Measurements from ENCODE around the gene TRAPPC6A. TPM values are rescaled to one million over a fixed set of nuclear protein-coding genes. Genes with fewer than 3 reads are reported as not detected.
A peak's percentile ranks its signal among the peaks of the same experiment; 100 is the strongest.

TRAPPC6A gene
- total and polyA plus RNA-seq, 4 donors = 14.0 to 38.4 (median 26.2) TPM

GRCh38 chr19:45172611-45173208 is 5.3 kb downstream of the TRAPPC6A start:
- peaks cover 0 to 12% (median 2%) of the 10 kb centered on the region in 5 donors for H3K4me1 ChIP-seq (ENCODE audit: control insufficient read depth in 5 of 5, insufficient read depth in 5 of 5, low read length in 5 of 5)
- no peaks in the 10 kb centered on the region for H3K36me3 ChIP-seq (ENCODE audit: control insufficient read depth in 4 of 4, insufficient read depth in 4 of 4, low read length in 4 of 4)
- WGBS, 2 donors = 92 to 94% methylated on average over 17 of the region's 18 CpGs
- H3K9me3 ChIP-seq (ENCODE audit: control insufficient read depth in 4 of 4, insufficient read depth in 3 of 4, low read length in 3 of 4) = no peaks in the 10 kb centered on the region
- no peaks in the 10 kb centered on the region for H3K27me3 ChIP-seq (ENCODE audit: control insufficient read depth in 3 of 3, insufficient read depth in 3 of 3, low read length in 2 of 3)
- ATAC-seq (ENCODE audit: insufficient read depth, low FRiP score) = no peak
- no peak overlapping the region for H3K9ac ChIP-seq (ENCODE audit: insufficient read depth in 1 of 2, low read length in 2 of 2)
- no peak for DNase-seq
- TF ChIP-seq CTCF (IDR thresholded peaks at IDR 0.05; ENCODE audit: control extremely low read depth, extremely low read depth) = no peak
- no peak overlapping the region for H3K27ac ChIP-seq (ENCODE audit: low read depth in 1 of 2, low read length in 1 of 2)
- H3K4me3 ChIP-seq = no peak overlapping the region

- DNase-seq (no peak), ATAC-seq (ENCODE audit: insufficient read depth, low FRiP score) (no peak)
- Histone ChIP-seq H3K9ac (ENCODE audit: insufficient read depth in 1 of 2, low read length in 2 of 2) (no peak overlapping the region), H3K9me3 (ENCODE audit: control insufficient read depth in 4 of 4, insufficient read depth in 3 of 4, low read length in 3 of 4) (no peaks in the 10 kb centered on the region), H3K27me3 (ENCODE audit: control insufficient read depth in 3 of 3, insufficient read depth in 3 of 3, low read length in 2 of 3) (no peaks in the 10 kb centered on the region), H3K4me3 (no peak overlapping the region), H3K36me3 (ENCODE audit: control insufficient read depth in 4 of 4, insufficient read depth in 4 of 4, low read length in 4 of 4) (no peaks in the 10 kb centered on the region), H3K27ac (ENCODE audit: low read depth in 1 of 2, low read length in 1 of 2) (no peak overlapping the region), H3K4me1 (ENCODE audit: control insufficient read depth in 5 of 5, insufficient read depth in 5 of 5, low read length in 5 of 5) (peaks cover 0 to 10% (median 0%) of the 10 kb centered on the region in 5 donors)
- 62 to 68% methylated on average over 4 of the region's 4 CpGs for WGBS, 2 donors
- no peak for TF ChIP-seq CTCF (IDR thresholded peaks at IDR 0.05; ENCODE audit: control extremely low read depth, extremely low read depth)
These were observed 5.9 kb downstream of the TRAPPC6A start for GRCh38 chr19:45172173-45172572.

- 33 to 35% methylated on average over 7 of the region's 7 CpGs for WGBS, 2 donors
- H3K9ac ChIP-seq (ENCODE audit: insufficient read depth in 1 of 2, low read length in 2 of 2) = no peak overlapping the region
- DNase-seq (peak in 1 of 3 donors; percentile 32), ATAC-seq (ENCODE audit: insufficient read depth, low FRiP score) (no peak)
- peaks cover 0 to 8% (median 0%) of the 10 kb centered on the region in 5 donors for H3K4me1 ChIP-seq (ENCODE audit: control insufficient read depth in 5 of 5, insufficient read depth in 5 of 5, low read length in 5 of 5)
- no peak for TF ChIP-seq CTCF (IDR thresholded peaks at IDR 0.05; ENCODE audit: control extremely low read depth, extremely low read depth)
- H3K27me3 ChIP-seq (ENCODE audit: control insufficient read depth in 3 of 3, insufficient read depth in 3 of 3, low read length in 2 of 3) = no peaks in the 10 kb centered on the region
- H3K9me3 ChIP-seq (ENCODE audit: control insufficient read depth in 4 of 4, insufficient read depth in 3 of 4, low read length in 3 of 4) = no peaks in the 10 kb centered on the region
- H3K36me3 ChIP-seq (ENCODE audit: control insufficient read depth in 4 of 4, insufficient read depth in 4 of 4, low read length in 4 of 4) = no peaks in the 10 kb centered on the region
- peak overlapping the region in 1 of 2 donors; percentile 45 for H3K27ac ChIP-seq (ENCODE audit: low read depth in 1 of 2, low read length in 1 of 2)
- H3K4me3 ChIP-seq = no peak overlapping the region
These were observed 6.8 kb downstream of the TRAPPC6A start for GRCh38 chr19:45171211-45171623.
